ENCODE measurements around the gene IGFLR1.

- no peak for TF ChIP-seq POLR2A (IDR thresholded peaks at IDR 0.05)
- TF ChIP-seq, protein P1, sequence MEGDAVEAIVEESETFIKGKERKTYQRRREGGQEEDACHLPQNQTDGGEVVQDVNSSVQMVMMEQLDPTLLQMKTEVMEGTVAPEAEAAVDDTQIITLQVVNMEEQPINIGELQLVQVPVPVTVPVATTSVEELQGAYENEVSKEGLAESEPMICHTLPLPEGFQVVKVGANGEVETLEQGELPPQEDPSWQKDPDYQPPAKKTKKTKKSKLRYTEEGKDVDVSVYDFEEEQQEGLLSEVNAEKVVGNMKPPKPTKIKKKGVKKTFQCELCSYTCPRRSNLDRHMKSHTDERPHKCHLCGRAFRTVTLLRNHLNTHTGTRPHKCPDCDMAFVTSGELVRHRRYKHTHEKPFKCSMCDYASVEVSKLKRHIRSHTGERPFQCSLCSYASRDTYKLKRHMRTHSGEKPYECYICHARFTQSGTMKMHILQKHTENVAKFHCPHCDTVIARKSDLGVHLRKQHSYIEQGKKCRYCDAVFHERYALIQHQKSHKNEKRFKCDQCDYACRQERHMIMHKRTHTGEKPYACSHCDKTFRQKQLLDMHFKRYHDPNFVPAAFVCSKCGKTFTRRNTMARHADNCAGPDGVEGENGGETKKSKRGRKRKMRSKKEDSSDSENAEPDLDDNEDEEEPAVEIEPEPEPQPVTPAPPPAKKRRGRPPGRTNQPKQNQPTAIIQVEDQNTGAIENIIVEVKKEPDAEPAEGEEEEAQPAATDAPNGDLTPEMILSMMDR (IDR thresholded peaks at IDR 0.05): no peak
Measured at GRCh38 chr19:35755550-35756376, 13.5 kb upstream of the IGFLR1 start.

All from thyroid gland (tissue), 4 donors.